MV-4-11 (cell line): Measurements from ENCODE around the gene GRIA3.

Experiments used
- DNase-seq: peaks from one replicate; lab custom pipeline; 2025; lab: John Stamatoyannopoulos, UW

GRIA3 gene

GRCh38 chrX:123184219-123184865 is at the start of gene GRIA3:
TSS of gene GRIA3 (plus strand) at chrX:123184278. CDS start at chrX:123184536, 258 bp downstream.
- DNase-seq: no peak

GRCh38 chrX:123138473-123138872 is 45.6 kb upstream of the GRIA3 start:
- DNase-seq: no peak

GRCh38 chrX:123140454-123140853 is 43.6 kb upstream of the GRIA3 start:
- no peak for DNase-seq

DNA sequence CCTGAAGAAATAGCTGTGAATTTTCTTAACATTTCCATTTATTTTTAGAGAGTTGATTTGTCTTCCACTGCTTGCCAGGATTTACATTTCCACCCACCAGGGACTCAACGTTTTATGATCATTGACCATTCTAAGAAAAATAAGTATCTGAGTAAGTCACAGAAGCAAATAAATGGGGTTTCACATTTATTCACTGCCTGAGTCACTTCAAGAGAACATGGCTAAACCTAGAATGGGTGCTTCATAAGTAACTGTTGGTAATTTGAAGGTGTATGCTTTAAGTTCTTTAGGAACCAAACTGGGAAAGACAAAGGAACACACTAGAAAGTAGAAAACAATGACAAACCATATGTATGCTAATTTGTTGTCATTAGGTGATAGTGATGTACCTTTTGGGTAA is 43.2 kb upstream of the GRIA3 start:
- no peak for DNase-seq

DNA sequence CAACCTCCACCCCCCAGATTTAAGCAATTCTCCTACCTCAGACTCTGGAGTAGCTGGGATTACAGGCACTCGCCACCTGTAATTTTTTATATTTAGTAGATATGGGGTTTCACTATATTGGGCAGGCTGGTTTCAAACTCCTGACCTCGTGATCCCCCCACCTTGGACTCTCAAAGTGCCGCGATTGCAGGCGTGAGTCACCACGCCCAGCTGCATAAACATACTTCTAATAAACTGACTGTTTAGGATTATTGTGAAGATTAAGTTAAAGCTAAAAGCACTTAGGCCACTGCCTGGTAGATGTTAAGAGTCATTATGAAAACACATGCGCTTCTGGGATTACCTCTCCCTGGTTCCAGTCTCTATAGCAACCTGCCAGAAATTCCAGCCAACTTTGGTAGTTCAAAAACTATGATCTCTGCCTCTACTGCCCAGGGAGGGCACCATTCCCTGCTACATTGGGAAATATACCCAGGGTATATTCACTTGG is 30.2 kb upstream of the GRIA3 start:
- DNase-seq: no peak

DNA sequence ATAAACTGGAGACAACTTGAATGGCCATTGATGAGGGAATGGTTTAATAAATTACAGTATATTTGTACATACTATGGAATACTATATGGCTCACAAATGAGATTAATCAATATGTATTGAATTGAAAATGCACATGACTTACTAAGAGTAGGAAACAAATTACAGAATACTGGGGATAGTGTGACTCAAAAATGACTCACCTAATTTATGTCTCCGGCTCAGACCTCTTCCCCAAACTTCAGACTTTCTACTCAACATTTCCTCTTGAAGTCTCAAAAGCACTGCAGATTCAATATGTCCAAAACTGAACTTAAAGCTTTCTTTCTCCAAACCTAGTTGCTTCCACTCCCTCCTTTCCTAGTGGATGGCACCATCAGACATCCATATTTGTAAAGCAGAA is 28.8 kb upstream of the GRIA3 start:
- DNase-seq: peak; percentile 38

GRCh38 chrX:123157586-123157985 is 26.5 kb upstream of the GRIA3 start:
- no peak for DNase-seq

DNA sequence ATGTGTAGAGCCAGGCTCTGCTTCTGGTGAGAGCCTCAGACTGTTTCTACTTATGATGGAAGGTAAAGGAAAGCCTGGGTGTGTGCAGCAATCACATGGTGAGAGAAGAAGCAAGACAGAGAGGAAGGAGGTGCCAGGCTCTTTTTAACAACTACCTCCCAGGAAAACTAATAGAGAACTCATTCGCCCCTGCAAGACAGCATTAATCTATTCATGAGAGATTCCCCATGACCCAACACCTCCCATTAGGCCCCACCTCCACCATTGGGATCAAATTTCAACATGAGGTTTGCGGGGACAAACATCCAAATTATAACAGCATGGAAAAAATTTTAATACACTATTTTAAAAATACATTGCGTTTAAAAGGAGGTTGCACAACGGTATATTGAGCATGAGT is 24.7 kb upstream of the GRIA3 start:
- no peak for DNase-seq

GRCh38 chrX:123167621-123168020 is 16.5 kb upstream of the GRIA3 start:
- DNase-seq: no peak

DNA sequence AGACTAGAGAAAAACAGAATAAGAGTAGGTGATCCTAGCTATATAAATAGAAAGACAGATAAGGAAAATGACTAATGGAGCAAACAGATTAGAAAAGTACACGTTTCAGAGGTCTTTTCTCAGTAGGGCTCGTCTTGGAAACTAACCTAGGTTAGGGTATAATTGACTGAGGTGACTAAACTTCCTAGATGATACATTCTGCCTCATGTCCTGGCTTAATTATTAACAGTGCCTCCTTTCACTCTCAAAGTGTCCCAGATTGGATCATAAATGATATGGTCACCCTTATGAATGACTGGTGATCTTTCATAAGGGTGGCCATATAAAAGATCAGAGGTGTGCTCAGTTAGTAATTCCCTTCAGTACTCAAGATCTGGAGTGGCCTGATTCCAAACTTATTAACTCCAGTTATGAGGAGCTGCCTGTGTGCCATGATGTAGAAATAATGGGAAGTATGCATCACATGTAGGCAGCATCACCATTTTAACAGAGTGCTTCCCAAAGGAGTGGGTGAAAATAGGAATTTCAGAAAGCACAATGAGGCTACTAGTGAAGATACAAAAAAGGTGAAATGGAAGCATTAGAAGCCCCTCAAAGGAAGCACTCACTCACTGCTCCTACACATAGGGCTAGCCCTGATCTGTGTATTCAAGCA is 14.7 kb upstream of the GRIA3 start:
- DNase-seq: no peak

DNA sequence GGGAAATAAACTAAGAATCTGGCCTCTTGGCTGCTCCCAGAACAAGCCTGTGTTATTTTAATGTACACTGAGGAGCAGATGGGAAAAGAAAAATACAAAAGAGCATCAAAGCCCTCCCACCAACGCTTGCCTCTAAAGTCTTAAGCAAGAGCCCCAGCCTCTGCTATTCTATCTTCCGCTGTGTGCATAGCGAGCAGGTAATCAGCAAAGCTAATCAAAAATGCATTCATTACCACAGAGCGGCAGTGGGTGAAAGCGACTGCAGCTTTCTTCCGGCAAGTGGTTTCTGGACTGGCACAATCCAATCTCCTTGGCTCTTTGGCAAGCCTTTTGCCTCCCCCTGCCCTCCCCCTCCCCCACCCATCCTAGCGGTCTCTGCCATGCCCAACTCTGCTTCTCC is 13.5 kb upstream of the GRIA3 start:
- no peak for DNase-seq

- DNase-seq: no peak
Measured at GRCh38 chrX:123171781-123172180, 12.3 kb upstream of the GRIA3 start.

- no peak for DNase-seq
Measured at GRCh38 chrX:123172869-123173268, 11.2 kb upstream of the GRIA3 start.

GRCh38 chrX:123173833-123174232 is 10.2 kb upstream of the GRIA3 start:
- peak; percentile 2 for DNase-seq

GRCh38 chrX:123175366-123176122 is 8.5 kb upstream of the GRIA3 start:
- DNase-seq: no peak

GRCh38 chrX:123181233-123181914 is 2.7 kb upstream of the GRIA3 start:
- no peak for DNase-seq

GRCh38 chrX:123184866-123185276 is 793 bp downstream of the GRIA3 start:
- no peak for DNase-seq

DNA sequence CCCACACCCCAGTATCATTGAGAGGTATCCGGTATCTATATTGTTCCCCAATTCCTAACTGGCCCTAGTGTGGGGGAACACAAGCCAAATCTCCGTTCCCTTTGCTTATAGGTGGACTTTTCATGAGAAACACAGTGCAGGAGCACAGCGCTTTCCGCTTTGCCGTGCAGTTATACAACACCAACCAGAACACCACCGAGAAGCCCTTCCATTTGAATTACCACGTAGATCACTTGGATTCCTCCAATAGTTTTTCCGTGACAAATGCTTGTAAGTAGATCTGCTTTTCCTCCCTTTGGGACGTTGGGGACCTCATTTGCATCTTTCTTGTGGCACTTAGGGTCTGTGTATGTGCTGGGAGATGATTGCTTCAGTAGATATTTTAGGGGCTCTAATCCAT is 1.6 kb downstream of the GRIA3 start:
- DNase-seq: no peak

DNA sequence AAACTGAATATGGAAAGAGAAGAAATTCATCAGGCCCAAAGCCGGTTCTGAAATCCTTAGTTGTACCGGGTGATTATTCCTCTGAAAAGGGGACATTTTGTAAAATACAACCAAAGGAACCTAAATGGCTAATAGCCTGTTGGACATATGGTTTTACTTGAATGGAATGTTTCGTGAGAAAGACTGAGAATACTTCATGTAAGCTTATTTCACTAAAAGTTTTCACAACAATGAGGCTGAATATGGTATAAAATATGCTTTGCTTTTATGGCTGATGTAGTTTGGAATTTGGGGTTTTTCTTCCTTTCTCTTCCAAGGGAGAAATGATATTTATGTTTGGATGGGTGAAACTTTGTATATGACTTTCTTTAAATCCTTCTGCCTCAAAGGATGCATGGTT is 2.7 kb downstream of the GRIA3 start:
- DNase-seq: no peak

DNA sequence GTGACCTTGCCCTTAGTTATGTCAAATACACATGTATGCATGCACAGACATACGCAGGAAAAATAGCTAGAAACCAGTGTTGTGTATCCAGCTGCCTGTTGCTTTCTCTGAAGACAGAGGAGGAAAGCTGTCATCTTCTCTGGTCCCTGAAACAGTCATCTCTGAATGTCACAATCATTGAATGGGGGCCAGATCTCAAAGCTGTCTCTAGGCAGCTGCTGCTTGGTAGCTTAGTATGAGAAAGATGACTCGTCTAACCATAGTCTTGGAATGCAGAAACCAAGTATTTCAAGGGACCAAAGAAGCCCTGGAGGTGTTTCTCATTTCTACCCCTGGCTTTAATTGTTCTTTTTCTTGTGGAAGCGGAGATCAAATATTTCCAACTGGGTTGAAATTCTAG is 4.0 kb downstream of the GRIA3 start:
- DNase-seq: no peak

DNA sequence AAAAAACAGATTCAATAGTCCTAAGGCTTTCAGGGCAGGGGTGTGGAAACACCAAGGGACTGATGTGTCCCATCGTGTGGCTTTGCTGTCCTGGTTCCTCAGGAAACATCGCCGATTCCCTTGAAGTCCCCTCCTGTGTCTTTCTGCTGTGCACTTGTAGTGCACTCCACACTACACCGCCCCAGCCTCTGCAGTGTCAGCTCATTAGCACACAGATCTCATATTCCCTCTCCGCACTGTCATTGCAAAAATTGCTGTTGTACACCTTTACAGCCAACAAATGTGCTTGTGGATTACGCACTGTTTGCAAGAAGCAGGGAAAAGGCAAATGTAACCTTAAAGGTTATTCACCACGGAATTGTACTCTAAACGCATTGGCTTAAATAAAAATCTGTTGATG is 5.3 kb downstream of the GRIA3 start:
- DNase-seq: no peak

GRCh38 chrX:123190096-123190495 is 6.0 kb downstream of the GRIA3 start:
- DNase-seq: no peak

- DNase-seq: peak; percentile 9
Measured at GRCh38 chrX:123193101-123193500, 9.0 kb downstream of the GRIA3 start.
